HCT116 (cell line): ENCODE results near the gene HIF1A.

Source experiments
- ELF1 ChIP-seq: IDR thresholded peaks from 2 replicates; pipeline ENCODE4 v1.6.1; 2012; ENCODE audit warnings: low read depth, borderline replicate concordance
- EZH2phosphoT487 ChIP-seq: fragments of 200-600 bp; IDR thresholded peaks from 2 replicates; pipeline ENCODE4 v1.6.1; 2018; ENCODE audit warnings: antibody characterized with exemption, borderline replicate concordance
- YY1 ChIP-seq: IDR thresholded peaks from 2 replicates; pipeline ENCODE4 v1.6.1; 2011; ENCODE audit warnings: low read length, low read depth, moderate library complexity, mild to moderate bottlenecking; ENCODE audit not compliant: insufficient replicate concordance; ENCODE audit errors: extremely low read depth
- TF ChIP-seq, protein P1 (sequence below), 3 experiments: fragments of 200-600 bp in 1 of 3; sonication (generic) in 1 of 3; IDR thresholded peaks in 2 of 3; conservative IDR thresholded peaks in 1 of 3; 2 replicates each; pipeline ENCODE4 v1.5.1; 2012 to 2017; ENCODE audit warnings: low read depth in 2 of 3, low read length in 2 of 3, antibody characterized with exemption in 1 of 3, borderline replicate concordance in 1 of 3, control low read depth in 1 of 3, mild to moderate bottlenecking in 1 of 3, mixed read lengths in 1 of 3, mixed run types in 1 of 3, moderate library complexity in 1 of 3; ENCODE audit not compliant: insufficient read depth in 1 of 3

DNA sequence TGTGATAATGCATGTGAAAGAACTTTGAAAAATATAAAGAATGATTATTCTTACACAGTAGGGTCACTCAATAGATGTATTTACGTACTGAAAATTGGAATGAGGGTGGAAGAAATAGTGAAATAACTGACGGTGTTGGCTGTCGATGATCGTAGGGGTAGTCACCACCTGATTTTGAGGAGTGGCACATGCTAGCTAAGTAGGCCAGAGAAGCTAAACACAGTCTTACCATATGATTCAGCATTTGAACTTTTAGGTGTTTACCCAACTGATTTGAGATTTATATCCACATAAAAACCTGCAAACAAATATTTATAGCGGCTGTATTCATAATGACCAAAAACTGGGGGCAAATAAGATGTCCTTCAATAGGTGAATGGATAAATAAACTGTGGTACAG, 47.6 kb upstream of the HIF1A start:
- TF ChIP-seq, protein P1, sequence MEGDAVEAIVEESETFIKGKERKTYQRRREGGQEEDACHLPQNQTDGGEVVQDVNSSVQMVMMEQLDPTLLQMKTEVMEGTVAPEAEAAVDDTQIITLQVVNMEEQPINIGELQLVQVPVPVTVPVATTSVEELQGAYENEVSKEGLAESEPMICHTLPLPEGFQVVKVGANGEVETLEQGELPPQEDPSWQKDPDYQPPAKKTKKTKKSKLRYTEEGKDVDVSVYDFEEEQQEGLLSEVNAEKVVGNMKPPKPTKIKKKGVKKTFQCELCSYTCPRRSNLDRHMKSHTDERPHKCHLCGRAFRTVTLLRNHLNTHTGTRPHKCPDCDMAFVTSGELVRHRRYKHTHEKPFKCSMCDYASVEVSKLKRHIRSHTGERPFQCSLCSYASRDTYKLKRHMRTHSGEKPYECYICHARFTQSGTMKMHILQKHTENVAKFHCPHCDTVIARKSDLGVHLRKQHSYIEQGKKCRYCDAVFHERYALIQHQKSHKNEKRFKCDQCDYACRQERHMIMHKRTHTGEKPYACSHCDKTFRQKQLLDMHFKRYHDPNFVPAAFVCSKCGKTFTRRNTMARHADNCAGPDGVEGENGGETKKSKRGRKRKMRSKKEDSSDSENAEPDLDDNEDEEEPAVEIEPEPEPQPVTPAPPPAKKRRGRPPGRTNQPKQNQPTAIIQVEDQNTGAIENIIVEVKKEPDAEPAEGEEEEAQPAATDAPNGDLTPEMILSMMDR (IDR thresholded peaks at IDR 0.05 in 2 of 3, conservative IDR thresholded peaks at IDR 0.05 in 1 of 3; ENCODE audit: borderline replicate concordance in 1 of 3, insufficient read depth in 1 of 3, low read depth in 2 of 3, low read length in 2 of 3), result no peak
- TF ChIP-seq ELF1 (no peak), EZH2phosphoT487 (no peak), YY1 (no peak)
